GM21786 (cell line): ENCODE results near the gene PJA2.

Experiments used
- ATAC-seq: cut with Tn5 transposase; IDR thresholded peaks from one replicate; pipeline ENCODE4 v1.9.1; 2021; ENCODE audit not compliant: unreplicated experiment

PJA2 gene

GRCh38 chr5:109350537-109351270 lies 59.1 kb downstream of the PJA2 start:
- no peak for ATAC-seq

GRCh38 chr5:109349388-109349787 lies 60.4 kb downstream of the PJA2 start:
- ATAC-seq = no peak

DNA sequence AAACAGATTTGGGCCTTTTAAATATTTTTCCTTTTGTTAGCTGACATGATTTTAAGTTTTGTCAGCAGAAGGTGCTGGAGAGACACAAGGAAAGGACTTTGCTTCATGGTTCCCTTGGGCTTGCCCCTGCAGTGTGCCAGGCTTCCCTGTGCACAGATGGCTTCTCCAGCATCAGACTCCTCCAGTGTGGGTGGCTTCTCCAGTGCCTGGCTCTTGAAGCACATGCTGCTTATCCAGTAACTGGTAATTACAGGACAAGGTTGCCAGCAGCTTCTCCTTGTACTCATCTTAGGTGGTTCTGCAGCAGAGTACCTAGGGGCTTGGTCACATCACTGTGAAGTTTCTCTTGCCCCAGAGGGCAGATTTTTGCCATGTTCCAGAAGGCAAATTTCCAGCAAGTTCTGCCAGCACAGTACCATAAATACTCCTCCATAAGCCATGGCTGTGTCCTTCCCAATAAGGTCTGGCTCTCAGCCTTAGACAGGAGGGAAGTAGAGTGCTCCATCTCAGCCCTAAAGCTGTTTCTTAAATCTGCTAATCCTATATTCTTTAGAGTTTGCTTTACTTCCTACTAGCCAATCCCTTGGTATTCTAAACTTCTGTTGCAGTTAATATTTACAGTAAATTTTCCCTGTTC lies 62.4 kb downstream of the PJA2 start:
- ATAC-seq = no peak

GRCh38 chr5:109345699-109346098 lies 64.1 kb downstream of the PJA2 start:
- ATAC-seq = no peak

GRCh38 chr5:109340351-109340750 lies 69.4 kb downstream of the PJA2 start:
- ATAC-seq = no peak

DNA sequence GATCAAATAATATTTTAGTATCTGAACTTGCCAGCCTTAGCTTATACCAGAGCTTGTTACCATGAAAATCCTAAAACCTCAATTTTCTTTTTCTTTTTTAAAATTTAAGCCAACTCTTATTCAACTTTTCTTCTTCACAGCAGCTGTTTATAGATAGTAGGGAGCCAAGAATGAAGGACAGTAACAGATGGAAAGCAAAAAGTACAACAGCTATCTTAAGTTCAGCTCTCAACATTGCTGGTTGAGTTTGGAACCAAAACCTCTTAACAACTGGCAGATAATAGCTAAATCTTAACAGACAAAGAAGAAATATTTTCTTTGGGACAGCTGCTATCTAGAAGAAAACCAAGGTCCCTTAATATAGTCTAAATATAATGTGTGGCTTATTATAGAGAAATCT lies 74.7 kb downstream of the PJA2 start:
- no peak for ATAC-seq

DNA sequence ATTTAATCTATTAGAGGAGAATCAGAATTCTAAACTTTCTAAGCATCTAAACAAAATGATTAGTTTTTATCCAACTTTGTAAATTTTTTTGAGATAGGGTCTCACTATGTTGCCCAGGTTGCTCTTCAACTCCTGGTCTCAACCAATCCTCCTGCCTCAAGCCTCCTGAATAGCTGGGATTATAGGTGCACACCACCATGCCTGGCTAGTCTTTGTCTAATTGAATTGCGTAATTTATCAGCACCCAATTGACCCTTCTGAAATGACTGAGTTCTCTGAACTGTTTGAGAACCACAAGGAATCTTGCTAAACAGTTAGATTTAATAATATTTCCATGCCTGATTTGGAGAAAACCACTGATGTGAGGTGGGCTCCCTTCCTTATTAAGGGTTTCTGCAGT lies 75.7 kb downstream of the PJA2 start:
- ATAC-seq = no peak

DNA sequence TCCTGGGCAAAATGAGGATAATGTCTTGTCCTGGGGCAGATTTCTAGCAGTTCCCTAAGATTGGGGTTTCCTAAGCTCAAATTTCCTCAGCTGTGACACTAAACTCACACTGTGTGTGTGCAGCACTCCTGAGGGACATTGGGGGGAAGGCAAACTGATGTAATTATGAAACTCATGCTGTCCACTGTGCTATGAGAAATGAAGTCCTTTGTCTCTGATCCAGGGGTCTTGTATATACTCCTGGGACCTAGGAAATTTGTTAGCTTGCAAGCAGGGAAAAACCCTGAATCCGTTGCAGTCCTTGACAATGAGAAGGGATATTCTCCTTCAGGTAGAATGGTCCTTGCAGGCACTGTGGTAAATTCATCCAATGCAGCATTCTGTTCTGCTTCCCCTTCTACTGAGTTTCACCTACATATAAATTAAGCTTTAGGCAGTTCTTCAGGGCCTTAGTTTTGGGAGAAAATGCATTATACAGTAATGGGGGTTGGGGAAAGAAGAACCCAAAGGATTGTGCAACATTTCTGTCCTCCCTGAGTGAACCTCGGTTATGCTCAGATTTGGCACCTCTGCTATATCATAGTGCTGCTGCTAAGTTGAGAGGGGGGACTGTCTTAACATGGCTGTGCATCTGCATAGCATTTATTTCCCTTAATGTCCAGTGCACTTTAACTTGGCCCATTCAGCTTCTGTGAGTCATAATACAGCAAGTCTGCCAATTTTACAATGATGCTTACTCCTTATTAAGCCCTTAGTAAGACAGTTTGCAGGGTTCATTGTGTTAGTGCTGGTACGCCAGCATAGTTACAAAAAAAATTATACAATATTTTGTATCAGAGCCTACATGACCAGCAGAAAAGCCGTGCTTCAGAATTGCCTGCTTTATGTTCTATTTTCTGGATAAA lies 80.2 kb downstream of the PJA2 start:
- ATAC-seq = no peak

GRCh38 chr5:109328626-109329025 lies 81.1 kb downstream of the PJA2 start:
- ATAC-seq = no peak

GRCh38 chr5:109327570-109327969 lies 82.2 kb downstream of the PJA2 start:
- ATAC-seq = no peak

DNA sequence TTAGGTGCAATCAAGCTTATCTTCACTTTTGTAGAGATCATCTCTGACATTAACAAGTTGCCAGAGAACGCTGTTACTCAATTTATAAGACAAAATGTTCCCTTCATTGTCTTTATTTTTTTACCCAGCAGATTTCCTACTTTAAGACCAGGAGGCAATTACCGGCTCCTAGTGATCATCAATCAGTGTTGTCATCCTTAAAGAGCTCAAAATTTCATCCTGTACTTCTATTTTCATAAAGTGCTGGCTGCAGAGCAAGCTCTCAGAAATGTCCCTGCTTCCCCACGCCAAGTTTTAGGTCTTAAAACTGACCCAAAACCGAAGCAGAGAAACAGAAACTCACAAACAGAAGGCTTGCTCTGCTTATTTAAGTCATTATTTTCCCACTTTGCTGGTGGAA lies 82.9 kb downstream of the PJA2 start:
- ATAC-seq = no peak

DNA sequence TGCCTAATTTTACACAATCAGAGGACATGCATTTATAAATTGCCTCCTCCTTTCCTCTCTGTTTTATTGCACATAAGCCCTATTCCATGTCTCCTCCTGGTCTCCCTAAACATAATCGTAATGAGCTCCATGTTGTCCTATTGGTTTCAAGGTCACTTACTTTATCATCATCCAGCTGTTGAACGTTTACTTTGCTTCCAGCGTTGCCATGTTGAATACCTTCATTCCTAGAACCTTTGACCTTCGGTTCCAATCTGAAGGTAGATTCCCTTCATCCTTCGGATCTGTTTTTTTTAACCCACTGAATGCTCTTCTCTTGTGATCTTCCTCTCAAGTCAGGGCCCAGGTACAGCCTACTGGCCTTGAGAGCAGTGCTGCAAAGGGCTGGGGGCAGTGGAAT lies 84.3 kb downstream of the PJA2 start:
- ATAC-seq = no peak

DNA sequence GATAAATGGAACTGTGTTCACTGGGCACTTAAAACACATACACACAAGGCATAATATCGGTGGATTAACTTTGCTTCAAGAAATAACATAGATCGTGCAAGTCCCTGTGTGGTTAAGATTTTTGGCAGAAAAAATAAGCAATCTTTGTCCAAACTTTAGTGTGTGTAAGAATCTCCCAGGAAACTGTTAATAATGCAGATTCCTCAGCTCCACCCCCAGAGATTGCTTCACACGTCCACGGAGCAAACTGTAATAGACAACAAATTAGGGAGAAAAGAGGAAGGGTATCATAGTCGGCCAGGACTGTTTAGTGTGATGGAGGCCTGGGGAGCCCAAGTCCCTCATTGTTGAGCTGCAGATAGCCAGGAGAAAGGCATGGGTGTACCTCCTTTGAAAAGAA lies 84.8 kb downstream of the PJA2 start:
- ATAC-seq = no peak

GRCh38 chr5:109324351-109324750 lies 85.4 kb downstream of the PJA2 start:
- ATAC-seq = no peak

GRCh38 chr5:109322694-109323093 lies 87.1 kb downstream of the PJA2 start:
- ATAC-seq = no peak

- no peak for ATAC-seq
These were observed 90.4 kb downstream of the PJA2 start for GRCh38 chr5:109319351-109319750.

DNA sequence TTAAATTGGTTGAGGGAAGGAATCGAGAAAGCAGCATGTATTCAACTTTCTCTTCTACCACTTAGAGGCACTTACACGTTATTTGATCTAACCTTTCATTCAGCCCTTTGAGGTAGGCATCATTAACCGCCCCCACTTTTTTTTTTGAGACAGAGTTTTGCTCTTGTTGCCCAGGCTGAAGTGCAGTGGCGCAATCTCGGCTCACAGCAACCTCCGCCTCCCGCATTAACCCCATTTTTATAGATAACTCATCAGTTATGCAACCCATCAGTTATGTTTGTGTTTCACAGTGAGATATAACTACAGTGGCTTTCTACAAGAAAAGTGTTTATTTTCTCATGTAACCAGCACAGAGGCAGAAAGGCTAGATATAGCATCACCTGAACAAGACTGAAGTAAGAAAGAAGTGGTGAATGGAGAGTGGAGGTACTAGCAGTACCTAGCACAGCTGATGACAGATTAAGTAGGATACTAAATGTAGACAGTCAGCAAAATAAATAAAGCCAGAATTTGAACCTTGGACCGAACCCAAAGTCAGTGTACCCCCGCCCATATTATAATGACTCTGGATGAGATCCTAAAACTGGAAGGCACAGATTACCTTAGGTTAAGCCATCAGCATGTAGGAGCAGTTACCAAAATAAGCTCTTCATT lies 91.2 kb downstream of the PJA2 start:
- ATAC-seq = no peak

- no peak for ATAC-seq
These were observed 93.1 kb downstream of the PJA2 start for GRCh38 chr5:109316634-109317033.

GRCh38 chr5:109315245-109315644 lies 94.5 kb downstream of the PJA2 start:
- ATAC-seq = no peak

DNA sequence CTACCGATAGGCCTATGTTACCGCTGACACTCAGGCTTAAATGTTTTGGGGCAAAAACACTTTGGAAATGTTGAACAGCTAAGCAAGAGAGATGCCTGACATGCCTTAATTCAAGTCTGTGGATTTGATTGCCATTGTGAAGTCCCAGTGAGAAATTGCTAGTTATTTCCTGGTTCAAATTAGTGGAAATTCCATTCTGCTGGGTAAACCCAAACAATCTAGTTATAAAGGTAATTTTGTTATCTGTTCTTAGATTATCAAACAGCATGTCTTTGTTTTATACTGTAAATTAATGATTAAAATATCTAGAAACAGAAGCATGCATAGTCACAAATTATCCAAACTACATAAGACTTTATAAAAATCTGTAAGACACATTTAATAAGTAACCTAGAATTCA lies 96.6 kb downstream of the PJA2 start:
- no peak for ATAC-seq

DNA sequence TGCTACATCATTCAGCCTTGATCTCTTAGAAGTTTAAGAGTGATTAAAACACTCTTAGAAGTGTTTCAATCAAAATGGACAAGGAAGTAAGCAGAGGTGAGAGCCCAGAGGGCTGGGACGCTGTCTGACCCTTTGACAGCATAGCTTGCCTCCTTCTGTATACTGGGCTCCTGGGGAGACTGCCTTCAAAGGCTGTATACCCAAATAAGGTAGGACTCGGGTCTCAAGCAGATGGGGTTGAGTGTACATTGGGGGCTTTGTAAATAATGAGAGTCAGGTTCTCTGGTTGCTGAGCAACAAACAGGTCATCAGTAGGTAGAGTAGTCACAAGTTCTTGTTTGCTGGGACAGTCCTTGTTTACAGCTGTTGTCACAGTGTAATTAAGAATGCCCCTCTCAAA lies 97.1 kb downstream of the PJA2 start:
- no peak for ATAC-seq
